ENCODE results near the gene PAK5.

DNA sequence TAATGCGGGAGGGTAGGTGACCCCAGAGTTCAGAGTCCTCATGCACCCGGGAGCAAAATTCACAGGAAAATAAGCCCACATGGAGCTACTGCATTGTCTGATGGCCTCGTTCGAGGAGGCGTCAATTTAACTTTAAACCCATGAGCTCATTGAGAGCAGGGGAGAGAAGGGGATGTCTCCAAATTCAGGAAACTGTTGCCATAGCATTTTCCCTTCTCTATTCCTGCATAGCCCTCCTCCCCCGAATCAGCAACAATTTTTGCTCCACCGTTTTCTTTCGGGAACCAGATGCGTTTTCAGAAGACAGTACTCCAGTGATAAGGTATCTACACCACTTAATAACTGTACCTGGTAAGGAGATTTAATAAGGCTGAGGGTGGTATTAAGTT lies 324.8 kb downstream of the PAK5 start:
- TF ChIP-seq POLR2A (IDR thresholded peaks at IDR 0.05) (no peak), CTCF (IDR thresholded peaks at IDR 0.05 in 8 of 11, conservative IDR thresholded peaks at IDR 0.05 in 3 of 11) (no peak)

Data from spleen (tissue), 7 donors.